LNCaP clone FGC (cell line): ENCODE measurements around the gene DYNC1LI2.

ENCODE experiments used
- DNase-seq: peaks from one replicate; pipeline ENCODE4 v3.0.0-alpha.2; 2011; ENCODE audit warnings: low read depth
- H3K4me3 ChIP-seq: 2 replicates; pipeline ENCODE4 v1.5.1; 2011; ENCODE audit warnings: mild to moderate bottlenecking, low read depth, low read length, control low read depth
- CTCF ChIP-seq: IDR thresholded peaks from 2 replicates; pipeline ENCODE4 v1.5.1; 2012; ENCODE audit warnings: mild to moderate bottlenecking; ENCODE audit not compliant: control insufficient read depth, insufficient read depth; ENCODE audit errors: extremely low read depth

The DYNC1LI2 gene

DNA sequence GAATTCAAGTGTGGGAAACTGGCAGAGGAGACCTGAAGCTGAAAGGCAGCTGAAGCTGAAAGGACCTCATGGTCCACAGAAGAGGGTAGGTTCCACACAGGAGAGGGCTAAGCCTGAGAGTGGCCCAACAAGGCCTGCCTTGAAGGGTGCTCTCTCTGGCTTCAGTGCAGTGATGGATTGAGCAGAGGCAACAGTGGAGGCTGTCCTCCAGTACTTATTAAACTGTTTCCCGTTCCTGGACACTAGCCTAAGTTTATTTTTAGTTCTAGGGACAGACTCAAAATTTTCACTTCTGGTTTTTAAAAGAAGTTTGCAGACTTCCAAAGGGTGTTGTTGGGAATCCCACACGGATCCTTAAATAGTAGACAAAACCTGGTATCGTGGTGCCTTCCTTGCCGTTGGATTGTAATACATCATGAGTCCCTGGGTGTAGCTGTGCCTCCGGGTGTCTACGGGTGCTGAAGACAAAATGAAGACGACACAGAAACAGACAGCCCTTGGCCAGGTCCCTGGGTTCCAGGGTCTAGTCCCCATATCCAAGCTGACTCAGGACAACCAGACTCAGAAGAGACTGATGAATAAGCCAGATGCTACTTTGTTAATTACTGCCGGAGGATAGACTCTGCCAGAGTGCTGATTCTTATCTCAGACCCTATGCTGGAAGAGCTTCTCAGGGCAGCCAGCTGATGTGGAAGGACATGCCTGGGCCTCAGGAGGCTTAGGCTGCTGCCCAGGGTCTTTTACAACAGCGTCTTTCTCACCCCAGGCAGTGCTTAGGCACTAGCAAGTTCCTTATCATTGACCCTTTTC lies 47.8 kb downstream of the DYNC1LI2 start:
- no peak for TF ChIP-seq CTCF
- DNase-seq, result no peak
- H3K4me3 ChIP-seq, result no peak overlapping the region

DNA sequence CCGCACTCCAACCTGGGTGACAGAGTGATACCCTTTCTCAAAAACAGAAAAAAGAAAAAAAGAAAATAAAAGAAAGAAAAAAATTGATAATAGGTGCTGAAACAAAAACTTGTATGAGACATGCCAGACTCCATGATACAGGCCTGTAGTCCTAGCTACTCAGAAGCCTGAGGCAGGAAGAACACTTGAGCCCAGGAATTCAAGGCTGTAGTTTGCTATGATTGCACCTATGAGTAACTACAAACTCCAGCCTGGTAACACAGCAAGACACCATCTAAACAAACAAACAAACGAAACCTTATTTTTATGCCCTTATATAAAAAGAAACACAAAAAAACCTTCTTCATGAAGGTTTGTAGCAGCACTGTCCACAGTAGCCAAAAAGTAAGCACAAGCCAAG lies 49.9 kb downstream of the DYNC1LI2 start:
- no peak for DNase-seq
- H3K4me3 ChIP-seq, result no peak overlapping the region
- TF ChIP-seq CTCF, result no peak

DNA sequence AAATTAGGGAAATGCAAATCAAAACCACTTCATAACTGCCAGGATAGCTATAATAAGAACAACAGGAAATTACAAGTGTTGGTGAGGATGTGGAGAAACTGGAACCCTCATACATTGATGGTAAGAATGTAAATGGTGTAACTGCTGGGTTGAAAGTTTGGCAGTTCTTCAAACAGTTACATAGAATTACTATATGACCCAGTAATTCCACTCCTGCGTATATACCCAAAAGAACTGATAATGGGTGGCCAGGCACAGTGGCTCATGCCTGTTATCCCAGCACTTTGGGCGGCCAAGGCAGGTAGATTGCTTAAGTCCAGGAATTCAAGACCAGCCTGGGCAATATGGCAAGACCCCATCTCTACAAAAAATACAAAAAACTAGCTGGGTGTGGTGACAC lies 50.4 kb downstream of the DYNC1LI2 start:
- no peak for DNase-seq
- no peak for TF ChIP-seq CTCF
- no peak overlapping the region for H3K4me3 ChIP-seq

DNA sequence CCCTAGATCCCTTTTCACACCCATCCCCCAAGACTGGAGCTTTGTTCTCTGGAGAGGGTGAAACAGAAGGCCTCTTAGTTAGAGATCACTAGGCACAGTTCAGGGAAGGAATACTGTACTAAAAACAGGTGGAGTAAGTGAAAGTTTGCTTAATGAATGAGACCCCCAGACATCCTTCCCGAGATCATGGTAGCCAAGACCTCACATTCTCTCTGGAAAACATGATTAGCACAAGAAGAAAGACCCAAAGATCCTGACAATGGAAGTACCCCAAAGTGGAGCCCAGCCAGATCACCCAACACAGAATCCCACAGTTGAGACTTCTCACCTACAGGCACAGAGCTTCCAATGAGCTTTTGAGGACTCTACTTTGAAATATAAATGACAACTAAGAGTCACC lies 51.5 kb downstream of the DYNC1LI2 start:
- no peak for DNase-seq
- TF ChIP-seq CTCF, result no peak
- H3K4me3 ChIP-seq, result no peak overlapping the region

GRCh38 chr16:66698046-66698445 lies 53.4 kb downstream of the DYNC1LI2 start:
- TF ChIP-seq CTCF, result no peak
- no peak overlapping the region for H3K4me3 ChIP-seq

GRCh38 chr16:66696669-66697630 lies 54.5 kb downstream of the DYNC1LI2 start, which contains the start of gene CMTM4:
CMTM4 (minus strand) TSS chr16:66696743; CDS start chr16:66696525, 218 bp downstream.
- peak within 1 kb of the TSS; percentile 76 for H3K4me3 ChIP-seq
- DNase-seq, result no peak
- peak; percentile 59 for TF ChIP-seq CTCF

More at GRCh38 chr16:66698046-66698445, 53.4 kb downstream of the DYNC1LI2 start:
- no peak for DNase-seq
